OCI-LY1 (cell line): Measurements from ENCODE around the gene PCSK1N.

Experiments
- EZH2 ChIP-seq: fragments of 200-600 bp; sonication (generic), shearing (Covaris generic); IDR thresholded peaks from 2 replicates; pipeline ENCODE4 v1.8.0; 2017; ENCODE audit warnings: borderline replicate concordance, mixed run types, mild to moderate bottlenecking, antibody characterized with exemption, low read length, moderate library complexity, mixed read lengths
- TF ChIP-seq, protein P1 (sequence below): fragments of 200-600 bp; sonication (generic), shearing (Covaris generic); IDR thresholded peaks from 2 replicates; pipeline ENCODE4 v1.5.1; 2017; ENCODE audit warnings: mild to moderate bottlenecking, antibody characterized with exemption, low read length, moderate library complexity, mixed read lengths

DNA sequence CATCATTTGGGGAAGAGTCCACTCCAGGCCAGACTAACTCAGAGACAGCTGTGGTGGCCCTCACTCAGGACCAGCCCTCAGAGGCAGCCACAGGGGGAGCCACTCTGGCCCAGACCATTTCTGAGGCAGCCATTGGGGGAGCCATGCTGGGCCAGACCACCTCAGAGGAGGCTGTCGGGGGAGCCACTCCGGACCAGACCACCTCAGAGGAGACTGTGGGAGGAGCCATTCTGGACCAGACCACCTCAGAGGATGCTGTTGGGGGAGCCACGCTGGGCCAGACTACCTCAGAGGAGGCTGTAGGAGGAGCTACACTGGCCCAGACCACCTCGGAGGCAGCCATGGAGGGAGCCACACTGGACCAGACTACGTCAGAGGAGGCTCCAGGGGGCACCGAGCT is 12.4 kb downstream of the PCSK1N start:
- TF ChIP-seq, protein P1, sequence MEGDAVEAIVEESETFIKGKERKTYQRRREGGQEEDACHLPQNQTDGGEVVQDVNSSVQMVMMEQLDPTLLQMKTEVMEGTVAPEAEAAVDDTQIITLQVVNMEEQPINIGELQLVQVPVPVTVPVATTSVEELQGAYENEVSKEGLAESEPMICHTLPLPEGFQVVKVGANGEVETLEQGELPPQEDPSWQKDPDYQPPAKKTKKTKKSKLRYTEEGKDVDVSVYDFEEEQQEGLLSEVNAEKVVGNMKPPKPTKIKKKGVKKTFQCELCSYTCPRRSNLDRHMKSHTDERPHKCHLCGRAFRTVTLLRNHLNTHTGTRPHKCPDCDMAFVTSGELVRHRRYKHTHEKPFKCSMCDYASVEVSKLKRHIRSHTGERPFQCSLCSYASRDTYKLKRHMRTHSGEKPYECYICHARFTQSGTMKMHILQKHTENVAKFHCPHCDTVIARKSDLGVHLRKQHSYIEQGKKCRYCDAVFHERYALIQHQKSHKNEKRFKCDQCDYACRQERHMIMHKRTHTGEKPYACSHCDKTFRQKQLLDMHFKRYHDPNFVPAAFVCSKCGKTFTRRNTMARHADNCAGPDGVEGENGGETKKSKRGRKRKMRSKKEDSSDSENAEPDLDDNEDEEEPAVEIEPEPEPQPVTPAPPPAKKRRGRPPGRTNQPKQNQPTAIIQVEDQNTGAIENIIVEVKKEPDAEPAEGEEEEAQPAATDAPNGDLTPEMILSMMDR: no peak
- TF ChIP-seq EZH2: no peak
